ENCODE measurements around the gene SRA1.

Gene SRA1

DNA sequence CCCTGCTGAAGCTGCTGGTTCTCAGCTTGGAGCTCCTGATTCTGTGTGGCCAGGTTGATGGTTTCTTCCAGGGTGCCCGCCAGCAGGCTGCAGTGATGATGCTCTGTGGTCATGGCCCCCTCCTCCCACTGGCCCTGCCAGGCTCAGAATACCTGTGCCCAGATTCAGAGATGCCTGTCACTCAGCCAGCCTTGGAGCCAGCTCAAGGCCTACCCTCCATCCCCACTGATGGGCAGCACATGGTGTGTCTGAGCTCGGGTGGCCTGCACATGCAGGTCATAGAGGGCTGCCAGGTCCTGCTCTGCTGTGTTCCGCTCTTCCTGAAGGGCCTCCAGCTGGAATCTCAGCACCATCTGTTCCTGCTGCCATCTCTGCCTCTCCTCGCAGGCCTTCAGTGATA lies 12.8 kb upstream of the SRA1 start:
- DNase-seq: no peak

GRCh38 chr5:140569197-140569596 lies 11.9 kb upstream of the SRA1 start:
- DNase-seq: no peak

GRCh38 chr5:140568443-140569063 lies 11.3 kb upstream of the SRA1 start:
- no peak for DNase-seq

- no peak for DNase-seq
These were observed 10.6 kb upstream of the SRA1 start for GRCh38 chr5:140567871-140568270.

- no peak for DNase-seq
These were observed 10.0 kb upstream of the SRA1 start for GRCh38 chr5:140567136-140567818.

- no peak for DNase-seq
These were observed 9.4 kb upstream of the SRA1 start for GRCh38 chr5:140566665-140567064.

GRCh38 chr5:140565780-140566095 lies 8.5 kb upstream of the SRA1 start:
- no peak for DNase-seq

DNA sequence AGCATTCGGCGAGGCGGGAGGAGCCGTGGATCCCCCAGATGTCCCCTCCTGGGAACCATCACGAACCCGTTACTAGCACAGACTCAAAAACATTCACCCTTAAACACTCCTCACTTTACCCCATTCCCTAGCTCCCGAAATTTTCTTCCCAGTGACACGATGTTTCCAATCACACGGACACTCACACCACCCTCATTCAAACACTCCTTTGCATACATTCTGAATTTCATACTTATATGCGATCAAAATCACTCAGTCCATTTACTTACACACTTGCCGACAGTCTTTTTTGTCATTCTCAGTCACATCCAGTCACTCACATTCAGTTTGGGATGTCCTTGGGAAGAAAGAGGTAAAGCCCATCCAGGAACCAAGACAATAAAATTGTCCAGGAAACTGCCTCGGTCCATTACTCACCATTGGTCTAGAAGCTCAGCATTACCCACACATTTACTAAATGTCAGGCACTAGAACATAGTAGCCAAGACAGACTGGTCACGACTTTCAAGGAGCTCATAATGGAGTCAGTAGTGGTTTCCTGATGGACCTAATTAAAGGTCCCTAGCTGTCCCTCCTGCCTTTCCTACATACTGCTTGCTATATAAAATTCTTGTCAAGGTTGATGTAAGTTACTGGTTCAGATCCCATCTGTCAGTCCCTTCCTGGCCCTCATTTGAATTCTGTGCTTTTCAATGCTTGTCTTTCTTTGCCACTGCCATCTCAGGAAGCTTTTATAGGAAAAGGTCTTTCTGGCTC lies 7.9 kb upstream of the SRA1 start:
- no peak for DNase-seq

- DNase-seq: peak; percentile 97
These were observed 7.1 kb upstream of the SRA1 start, which contains the start of the genes APBB3 and SLC35A4 for GRCh38 chr5:140564196-140565023. Gene APBB3, minus strand, starts transcription at chr5:140564598. Its CDS starts 353 bp downstream, at chr5:140564245. Gene SLC35A4, plus strand, starts transcription at chr5:140564828. Its CDS starts 2,342 bp downstream, at chr5:140567170.

DNA sequence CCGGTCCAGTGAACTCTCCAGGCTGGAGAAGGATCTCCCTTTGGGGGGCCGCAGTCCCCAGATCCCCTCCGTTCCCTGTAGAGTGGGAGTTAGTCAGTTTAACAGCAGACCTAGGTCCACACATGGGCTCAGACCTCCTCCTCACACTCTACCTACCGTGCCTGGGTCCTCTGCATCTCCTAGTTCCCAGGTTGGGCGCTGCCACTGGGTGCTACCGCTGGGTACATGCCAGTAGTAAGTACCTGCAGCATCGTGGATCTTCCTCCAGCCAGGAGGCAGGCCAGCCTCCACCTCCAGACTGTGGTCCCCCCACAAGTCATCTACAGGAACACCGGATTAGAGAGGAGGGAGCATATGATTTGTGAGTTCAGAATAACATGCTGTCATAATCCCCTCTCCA lies 6.3 kb upstream of the SRA1 start:
- no peak for DNase-seq

DNA sequence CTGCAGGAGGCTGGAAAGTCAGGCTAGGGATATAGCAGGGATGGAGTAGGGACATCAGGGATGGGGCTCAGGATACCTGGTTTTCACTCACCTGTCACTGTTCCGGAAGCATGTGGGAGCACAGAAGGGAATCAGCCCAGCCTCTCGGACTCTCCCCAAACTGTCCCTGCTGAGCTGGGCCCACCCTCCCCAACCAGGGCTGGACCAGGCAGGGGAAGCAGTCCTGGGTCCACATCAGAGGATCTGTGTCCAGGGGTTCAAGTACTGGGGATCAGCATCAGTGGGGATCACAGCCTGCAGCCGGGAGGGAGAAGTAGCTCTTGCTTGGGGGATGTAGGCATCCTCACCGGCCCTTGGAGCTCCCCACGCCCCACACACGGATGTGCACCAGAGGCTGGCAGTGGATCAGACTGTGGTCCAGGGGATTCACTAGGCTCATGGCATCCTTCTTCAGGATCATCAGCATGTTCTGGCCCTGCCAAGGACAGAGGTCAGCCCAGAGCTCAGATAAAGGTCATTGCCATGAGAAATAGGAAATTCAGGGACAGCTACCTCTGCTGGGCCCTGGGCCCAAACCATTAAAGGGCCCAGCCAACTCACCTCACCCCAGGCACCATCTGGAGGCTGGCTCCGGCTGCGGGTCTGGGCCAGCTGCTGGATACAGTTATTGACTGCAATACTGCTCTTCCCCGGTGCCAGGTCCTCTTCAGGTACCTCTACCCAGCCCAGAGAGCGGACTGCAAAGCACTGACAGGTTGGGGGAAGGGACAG lies 4.7 kb upstream of the SRA1 start:
- DNase-seq: no peak

DNA sequence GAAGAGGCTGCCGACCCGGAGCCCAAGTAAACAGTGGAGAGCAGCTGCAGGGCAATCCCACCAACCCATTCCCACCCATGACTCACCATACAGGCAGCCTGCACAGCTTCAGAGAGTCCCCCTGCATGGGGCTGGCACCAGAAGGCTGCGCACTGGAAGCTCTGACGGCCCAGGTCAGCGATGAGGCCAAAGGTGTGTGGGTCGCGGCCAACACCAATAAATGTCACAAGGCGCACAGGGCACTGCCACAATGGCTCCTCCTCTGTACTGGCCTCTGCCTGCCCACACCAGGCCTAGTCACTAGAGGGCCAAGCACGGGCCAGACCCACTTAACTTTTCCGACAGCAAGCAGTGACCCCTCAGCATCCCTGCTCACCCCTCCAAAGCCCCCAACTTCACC lies 3.0 kb upstream of the SRA1 start:
- no peak for DNase-seq

DNA sequence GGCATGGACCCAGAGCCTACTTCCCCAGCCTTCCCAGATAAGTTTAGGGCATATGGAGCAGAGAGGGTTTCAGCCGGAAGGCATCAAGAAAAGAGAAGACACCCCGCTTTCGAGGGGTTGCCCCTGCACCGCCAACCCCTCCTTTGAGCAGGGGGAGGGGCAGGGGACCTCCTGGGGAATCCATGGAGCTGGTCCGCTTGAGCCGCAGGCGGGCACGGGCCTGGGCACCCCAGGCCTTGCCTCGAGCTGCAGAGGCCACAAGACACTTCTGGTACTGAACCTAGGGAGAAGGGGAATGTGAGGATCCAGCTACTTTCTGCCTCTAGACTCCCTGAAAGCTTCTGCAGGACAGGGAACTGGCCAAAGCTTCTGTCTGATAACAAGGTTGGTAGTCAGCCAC lies 1.3 kb upstream of the SRA1 start:
- DNase-seq: no peak

DNA sequence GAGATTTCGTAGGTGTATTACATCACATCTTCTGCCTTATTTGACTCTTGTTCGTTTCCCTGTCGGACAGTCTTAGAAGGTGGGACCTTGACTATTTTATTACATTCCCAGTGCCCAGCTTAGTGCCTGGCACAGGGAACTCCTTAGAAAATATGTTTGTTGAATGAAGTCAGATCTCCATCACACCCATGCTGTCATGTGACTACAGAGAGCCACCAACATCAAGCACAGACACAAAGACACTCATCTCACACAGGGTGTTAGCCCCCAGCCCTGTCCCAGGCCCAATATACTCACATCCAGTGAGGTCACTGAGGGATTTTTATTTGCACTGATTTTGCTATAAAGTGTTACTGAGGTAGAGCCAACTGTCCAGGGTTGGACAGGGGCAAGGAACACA lies 692 bp upstream of the SRA1 start:
- DNase-seq: no peak

GRCh38 chr5:140556438-140556837 lies 835 bp downstream of the SRA1 start:
- no peak for DNase-seq

GRCh38 chr5:140555747-140556312 lies 1.4 kb downstream of the SRA1 start:
- DNase-seq: no peak

- no peak for DNase-seq
These were observed 2.8 kb downstream of the SRA1 start for GRCh38 chr5:140554454-140554853.

DNA sequence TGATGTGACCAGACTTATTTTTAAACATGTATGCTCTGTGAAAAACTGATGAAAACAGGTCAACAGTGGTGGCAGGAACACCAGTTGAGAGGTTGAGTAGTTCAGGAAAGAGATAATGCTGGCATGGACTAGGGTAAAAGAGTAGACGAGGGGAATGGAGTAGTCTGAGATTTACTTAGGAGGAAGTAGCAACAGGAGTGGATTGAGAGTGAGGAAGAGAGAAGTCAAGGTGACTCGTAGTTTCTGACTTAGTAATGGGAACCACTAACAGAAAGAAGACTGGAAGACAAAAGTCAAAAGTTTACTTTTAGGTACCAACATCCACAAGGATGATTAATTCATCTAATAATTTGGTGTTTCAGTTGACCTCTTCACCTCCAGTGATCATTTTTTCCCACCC lies 3.6 kb downstream of the SRA1 start:
- no peak for DNase-seq

GRCh38 chr5:140551872-140552271 lies 5.4 kb downstream of the SRA1 start:
- no peak for DNase-seq

- DNase-seq: no peak
These were observed 6.9 kb downstream of the SRA1 start for GRCh38 chr5:140550147-140551079.
